ENCODE data around the gene MRAP.
"Not testable (repeated sequence)": the region's sequence is repeated elsewhere in the genome, so short reads cannot be mapped to it uniquely, and the experiment has no call there.

Gene MRAP

DNA sequence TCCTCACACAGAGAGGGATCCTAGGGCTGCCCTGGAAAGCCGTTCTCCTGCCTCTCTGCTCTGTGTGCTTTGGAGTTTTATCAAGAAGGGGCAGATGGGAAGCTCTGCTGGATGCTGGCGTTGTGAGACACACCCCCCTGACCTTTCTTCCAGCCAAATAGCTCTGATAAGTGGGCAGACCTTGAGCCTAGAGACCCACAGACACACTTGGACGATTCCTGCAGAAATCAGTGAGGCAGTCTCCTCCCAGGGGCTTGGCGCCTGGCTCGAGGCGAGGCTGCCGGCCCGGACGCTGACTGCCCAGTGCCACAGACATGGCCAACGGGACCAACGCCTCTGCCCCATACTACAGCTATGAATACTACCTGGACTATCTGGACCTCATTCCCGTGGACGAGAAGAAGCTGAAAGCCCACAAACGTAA is at the start of gene MRAP:
Gene MRAP (plus strand): TSS at position 198 of the 424 bp plus-strand sequence. CDS start 117 bp downstream, at position 315.
- DNase-seq (ENCODE audit: low read depth in 3 of 3), result no peak

GRCh38 chr21:32249511-32250280 is 49.0 kb upstream of the MRAP start:
- DNase-seq (ENCODE audit: low read depth in 3 of 3), result no peak

GRCh38 chr21:32252136-32252535 is 46.5 kb upstream of the MRAP start:
- DNase-seq (ENCODE audit: low read depth in 3 of 3), result no peak

- no peak for DNase-seq (ENCODE audit: low read depth in 3 of 3)
Observed at GRCh38 chr21:32253215-32253641, 45.4 kb upstream of the MRAP start.

GRCh38 chr21:32256251-32256650 is 42.4 kb upstream of the MRAP start:
- no peak for DNase-seq (ENCODE audit: low read depth in 3 of 3)

DNA sequence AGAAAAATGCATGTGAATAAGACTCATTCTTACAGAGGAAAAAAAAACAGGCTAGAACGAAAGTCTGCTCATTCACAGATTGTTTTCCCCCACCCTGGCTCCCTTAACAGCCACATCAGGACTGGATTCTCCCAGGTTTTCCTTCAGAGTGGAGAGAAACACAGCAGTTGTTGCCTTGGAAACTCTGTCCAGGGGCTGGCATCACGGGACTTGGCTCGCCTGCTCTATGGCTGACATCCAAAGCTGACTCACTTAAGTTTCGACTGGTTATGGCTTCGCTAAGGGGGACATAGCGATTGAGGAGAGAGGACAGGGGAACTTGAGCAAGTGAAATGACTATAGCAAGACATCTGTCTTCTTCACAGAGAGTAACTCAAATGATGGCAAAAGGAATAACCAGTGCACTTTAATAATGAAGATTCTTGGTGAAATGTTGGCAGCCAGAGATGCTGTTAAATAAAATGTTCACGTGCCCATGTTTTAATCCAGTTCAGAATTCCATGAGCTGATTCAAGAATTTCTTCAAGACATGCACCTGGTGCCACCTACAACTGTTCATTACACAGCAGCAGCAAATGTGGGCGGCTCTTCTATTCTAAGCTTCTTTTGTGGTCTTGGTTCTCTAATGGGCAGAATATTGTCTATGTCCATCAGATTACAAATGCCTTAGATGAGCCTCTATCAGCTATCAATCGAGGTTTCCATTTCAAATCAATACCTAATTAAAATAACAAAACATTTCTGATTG is 41.6 kb upstream of the MRAP start:
- DNase-seq (ENCODE audit: low read depth in 3 of 3), result no peak

GRCh38 chr21:32257962-32258785 is 40.5 kb upstream of the MRAP start:
- peak in 1 of 3 experiments; percentile 47 for DNase-seq (ENCODE audit: low read depth in 3 of 3)

GRCh38 chr21:32258786-32259048 is 39.9 kb upstream of the MRAP start:
- not testable (repeated sequence) for DNase-seq (ENCODE audit: low read depth in 3 of 3)

- DNase-seq (ENCODE audit: low read depth in 3 of 3), result no peak
Observed at GRCh38 chr21:32260130-32260529, 38.5 kb upstream of the MRAP start.

- no peak for DNase-seq (ENCODE audit: low read depth in 3 of 3)
Observed at GRCh38 chr21:32261929-32262328, 36.7 kb upstream of the MRAP start.

- DNase-seq (ENCODE audit: low read depth in 3 of 3), result not testable (repeated sequence)
Observed at GRCh38 chr21:32265321-32265720, 33.3 kb upstream of the MRAP start.

GRCh38 chr21:32270748-32271147 is 27.9 kb upstream of the MRAP start:
- no peak for DNase-seq (ENCODE audit: low read depth in 3 of 3)

- DNase-seq (ENCODE audit: low read depth in 3 of 3), result no peak
Observed at GRCh38 chr21:32276671-32277070, 22.0 kb upstream of the MRAP start.

DNA sequence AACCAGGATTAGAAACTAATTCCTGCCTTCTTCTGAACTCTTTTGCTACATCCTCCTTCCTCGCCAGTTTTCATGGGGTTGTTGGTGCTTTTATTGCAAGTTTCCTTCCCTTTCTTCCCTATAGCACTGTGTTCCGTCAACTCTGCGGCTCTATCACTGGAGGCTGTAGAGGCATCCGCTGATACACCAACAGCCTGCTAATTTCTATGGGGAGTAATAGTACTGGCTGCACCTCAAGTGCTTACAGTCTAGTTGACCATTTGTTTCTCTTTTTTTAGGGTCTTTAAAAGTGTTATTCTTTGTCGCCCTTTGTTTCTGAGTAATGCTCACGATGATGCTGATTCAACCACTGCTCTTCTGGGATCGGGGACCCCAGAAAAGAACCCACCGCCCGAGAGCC is 20.6 kb upstream of the MRAP start:
- no peak for DNase-seq (ENCODE audit: low read depth in 3 of 3)

GRCh38 chr21:32278518-32279376 is 19.9 kb upstream of the MRAP start, which contains the start of gene MIS18A:
TSS of gene MIS18A (minus strand) at chr21:32279049. CDS start at chr21:32279014, 35 bp downstream.
- DNase-seq (ENCODE audit: low read depth in 3 of 3), result peak; percentile 97 to 98 (median 97)

- no peak for DNase-seq (ENCODE audit: low read depth in 3 of 3)
Observed at GRCh38 chr21:32279377-32279680, 19.3 kb upstream of the MRAP start.

DNA sequence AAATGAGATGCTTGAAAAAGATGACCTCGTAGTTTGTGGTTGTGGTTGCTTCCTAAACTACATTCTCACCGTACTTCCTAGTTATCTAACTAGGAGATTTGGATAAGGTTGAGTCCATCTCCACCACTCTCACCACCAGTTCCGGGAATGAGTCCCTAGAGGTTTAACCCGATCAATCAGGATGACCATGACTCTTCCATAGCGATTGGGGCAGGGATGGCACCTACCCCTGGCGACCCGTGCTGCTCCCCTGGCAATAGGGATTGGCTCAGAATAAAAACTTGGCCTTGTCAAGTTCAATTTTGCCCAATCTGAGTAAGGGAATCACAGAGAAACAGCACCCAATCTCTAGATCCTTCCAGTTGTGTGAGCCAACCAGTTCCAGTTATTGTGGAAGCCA is 17.1 kb upstream of the MRAP start:
- DNase-seq (ENCODE audit: low read depth in 3 of 3), result no peak

DNA sequence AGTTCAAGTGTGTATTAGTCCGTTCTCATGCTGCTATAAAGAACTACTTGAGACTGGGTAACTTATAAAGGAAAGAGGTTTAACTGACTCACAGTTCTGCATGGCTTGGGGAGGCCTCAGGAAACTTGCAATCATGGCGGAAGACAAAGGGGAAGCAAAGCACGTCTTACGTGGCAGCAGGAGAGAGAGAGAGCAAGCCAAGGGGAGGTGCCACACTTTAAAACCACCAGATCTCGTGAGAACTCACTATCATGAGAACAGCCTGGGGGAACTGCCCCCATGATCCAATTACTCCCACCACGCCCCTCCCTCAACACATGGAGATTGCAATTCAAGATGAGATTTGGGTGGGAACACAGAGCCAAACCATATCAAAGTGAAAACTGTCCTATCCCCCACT is 15.7 kb upstream of the MRAP start:
- no peak for DNase-seq (ENCODE audit: low read depth in 3 of 3)

- DNase-seq (ENCODE audit: low read depth in 3 of 3), result no peak
Observed at GRCh38 chr21:32285476-32285875, 13.2 kb upstream of the MRAP start.

DNA sequence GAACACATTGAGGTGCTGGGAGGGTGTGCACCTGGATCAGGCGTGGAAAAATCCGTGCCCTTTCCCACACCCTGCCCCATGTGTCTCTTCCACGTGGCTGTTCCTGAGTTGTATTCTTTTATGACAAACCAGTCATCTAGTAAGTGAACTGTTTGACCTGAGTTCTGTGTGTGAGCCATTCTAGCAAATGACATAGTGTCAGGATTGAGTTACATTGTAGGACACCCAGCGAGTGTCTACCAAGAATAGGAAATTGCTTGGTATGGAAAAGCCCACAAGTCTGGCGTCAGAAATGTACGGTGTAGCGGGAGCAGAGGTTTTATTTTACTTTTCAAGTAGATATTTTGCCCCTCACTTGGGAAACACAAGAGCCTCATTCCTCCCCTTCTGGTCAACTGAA is 1.2 kb upstream of the MRAP start:
- no peak for DNase-seq (ENCODE audit: low read depth in 3 of 3)

GRCh38 chr21:32298148-32298559 is 501 bp upstream of the MRAP start:
- DNase-seq (ENCODE audit: low read depth in 3 of 3), result no peak

DNA sequence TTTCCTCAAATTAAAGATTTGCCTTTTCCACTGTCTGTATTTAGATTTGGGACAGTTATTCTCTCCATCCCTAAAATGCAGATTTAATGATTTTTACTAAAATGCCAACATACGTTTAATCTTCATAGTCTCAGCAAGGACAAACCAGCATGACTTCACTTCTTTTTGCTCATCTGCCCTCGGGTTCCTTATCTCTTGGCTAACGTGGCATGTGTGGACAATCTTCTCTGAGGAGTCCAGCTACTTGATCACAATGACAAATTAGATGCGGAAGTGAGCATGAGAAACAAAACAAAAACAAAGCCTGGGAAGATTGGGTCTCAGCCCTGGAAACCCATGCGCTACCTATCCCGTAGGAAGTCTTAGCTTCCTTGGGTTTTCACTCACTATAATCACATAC is 1.0 kb downstream of the MRAP start:
- no peak for DNase-seq (ENCODE audit: low read depth in 3 of 3)
